Smooth muscle cell (in vitro differentiated cells): ENCODE results near the gene TNXB. TPM values are rescaled to one million over a fixed set of nuclear protein-coding genes. Genes with fewer than 3 reads are reported as not detected.

Experiments used
- DNase-seq: peaks from one replicate; lab custom pipeline; 2025; ENCODE audit not compliant: unreplicated experiment; lab: John Stamatoyannopoulos, UW
- H2AFZ ChIP-seq: fragments of 200-600 bp; sonication (generic); 2 replicates; pipeline ENCODE4 v1.6.0; 2016; ENCODE audit warnings: antibody characterized with exemption, low read depth, mild to moderate bottlenecking
- H3F3A ChIP-seq: fragments of 200-600 bp; sonication (generic); 2 replicates; pipeline ENCODE4 v1.6.0; 2017; ENCODE audit warnings: antibody characterized with exemption, low read depth
- H3K27ac ChIP-seq: fragments of 200-600 bp; sonication (generic); 2 replicates; pipeline ENCODE4 v1.5.1; 2016; ENCODE audit warnings: low read depth, mild to moderate bottlenecking
- H3K27me3 ChIP-seq: fragments of 200-600 bp; sonication (generic); 2 replicates; pipeline ENCODE4 v1.6.1; 2016; ENCODE audit warnings: low read depth, mild to moderate bottlenecking
- H3K36me3 ChIP-seq: fragments of 200-600 bp; sonication (generic); 2 replicates; pipeline ENCODE4 v1.5.1; 2016; ENCODE audit warnings: low read depth
- H3K4me1 ChIP-seq: fragments of 200-600 bp; sonication (generic); 2 replicates; pipeline ENCODE4 v1.5.1; 2016; ENCODE audit warnings: low read depth
- H3K4me2 ChIP-seq: fragments of 200-600 bp; sonication (generic); 2 replicates; pipeline ENCODE4 v1.6.0; 2016; ENCODE audit warnings: mild to moderate bottlenecking
- H3K4me3 ChIP-seq: fragments of 200-600 bp; sonication (generic); 2 replicates; pipeline ENCODE4 v1.5.1; 2016; ENCODE audit warnings: mild to moderate bottlenecking
- H3K79me2 ChIP-seq: fragments of 200-600 bp; sonication (generic); 2 replicates; pipeline ENCODE4 v1.6.0; 2016; ENCODE audit warnings: low read depth, mild to moderate bottlenecking
- H3K9ac ChIP-seq: fragments of 200-600 bp; sonication (generic); 2 replicates; pipeline ENCODE4 v1.6.0; 2016; ENCODE audit warnings: low read depth
- H3K9me3 ChIP-seq: fragments of 200-600 bp; sonication (generic); replicated peaks from 2 replicates; pipeline ENCODE4 v1.5.1; 2016; ENCODE audit warnings: low read depth
- H4K20me1 ChIP-seq: fragments of 200-600 bp; sonication (generic); 2 replicates; pipeline ENCODE4 v1.6.0; 2016; ENCODE audit warnings: low read depth
- WGBS: methylation state at CpG from one replicate; pipeline ENCODE4 v1.1.7; 2016; ENCODE audit warnings: low lambda C conversion rate; 5-methylcytosine and 5-hydroxymethylcytosine counted together
- polyA plus RNA-seq: library from polyadenylated mRNA; unstranded; fragments of >200 nt; fragmentation: Nextera tagmentation; extraction: Ambion mirVana; gene quantifications from 2 replicates; pipeline ENCODE4 v1.2.1, GENCODE V29; 2016
- total RNA-seq: library from RNA; depleted of rRNA; stranded (reverse); fragments of >200 nt; gene quantifications from 2 replicates; pipeline ENCODE4 v1.2.3, GENCODE V29; 2014
- TF ChIP-seq, protein P1 (sequence below): fragments of 200-600 bp; sonication (generic); IDR thresholded peaks from 2 replicates; pipeline ENCODE4 v1.5.1; 2017; ENCODE audit warnings: borderline replicate concordance, mild to moderate bottlenecking, antibody characterized with exemption; ENCODE audit not compliant: insufficient read depth, poor library complexity, severe bottlenecking

TNXB gene
- total and polyA plus RNA-seq, 2 experiments from 2014 or later, result 1.1 TPM

DNA sequence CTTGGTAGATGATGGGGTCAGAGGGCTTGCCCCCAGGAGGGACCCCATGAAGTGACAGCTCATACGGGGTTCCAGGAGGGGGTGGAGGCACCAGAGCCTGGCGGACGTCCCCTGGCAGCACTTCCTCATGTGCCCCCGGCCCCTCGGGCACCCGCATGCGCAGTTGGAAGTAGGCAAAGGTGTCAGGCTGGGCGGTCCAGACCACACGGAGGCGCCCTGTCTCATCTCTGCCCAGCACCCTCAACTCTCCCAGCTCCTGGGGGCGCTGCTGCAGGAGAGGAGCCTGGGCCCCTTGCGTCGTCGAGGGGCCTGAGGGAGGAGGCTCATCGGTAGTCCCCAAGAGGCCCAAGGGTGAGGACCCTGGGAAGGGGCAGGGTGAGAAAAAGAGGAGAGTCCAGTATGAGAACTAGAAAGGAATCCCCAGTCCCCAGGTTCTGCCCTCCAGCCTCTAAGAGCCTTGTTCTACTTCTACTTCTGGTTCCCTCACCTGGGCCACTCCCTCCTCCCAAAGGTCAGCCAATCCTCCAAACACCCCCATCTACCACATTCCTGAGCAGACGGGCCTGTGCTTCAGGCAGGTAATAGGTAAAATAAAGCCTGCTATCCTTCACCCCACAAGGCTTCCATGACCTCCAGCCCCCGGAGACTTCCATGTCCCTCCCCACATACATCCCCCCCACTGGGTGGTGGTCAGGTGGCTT lies 23.2 kb downstream of the TNXB start:
- DNase-seq, result no peak
- H3K9ac ChIP-seq, result no peak overlapping the region
- no peaks in the 10 kb centered on the region for H3K9me3 ChIP-seq
- H3F3A ChIP-seq, result peaks cover 8% of the 10 kb centered on the region
- no peaks in the 10 kb centered on the region for H3K4me1 ChIP-seq
- H4K20me1 ChIP-seq, result peaks cover 11% of the 10 kb centered on the region
- H3K79me2 ChIP-seq, result no peaks in the 10 kb centered on the region
- H3K4me3 ChIP-seq, result no peak overlapping the region
- WGBS, result 92% methylated on average over 17 of the region's 17 CpGs
- no peak overlapping the region for H3K27ac ChIP-seq
- no peak overlapping the region for H3K4me2 ChIP-seq
- H3K36me3 ChIP-seq, result no peaks in the 10 kb centered on the region
- H2AFZ ChIP-seq, result no peak overlapping the region
- peaks cover 29% of the 10 kb centered on the region for H3K27me3 ChIP-seq
- TF ChIP-seq, protein P1, sequence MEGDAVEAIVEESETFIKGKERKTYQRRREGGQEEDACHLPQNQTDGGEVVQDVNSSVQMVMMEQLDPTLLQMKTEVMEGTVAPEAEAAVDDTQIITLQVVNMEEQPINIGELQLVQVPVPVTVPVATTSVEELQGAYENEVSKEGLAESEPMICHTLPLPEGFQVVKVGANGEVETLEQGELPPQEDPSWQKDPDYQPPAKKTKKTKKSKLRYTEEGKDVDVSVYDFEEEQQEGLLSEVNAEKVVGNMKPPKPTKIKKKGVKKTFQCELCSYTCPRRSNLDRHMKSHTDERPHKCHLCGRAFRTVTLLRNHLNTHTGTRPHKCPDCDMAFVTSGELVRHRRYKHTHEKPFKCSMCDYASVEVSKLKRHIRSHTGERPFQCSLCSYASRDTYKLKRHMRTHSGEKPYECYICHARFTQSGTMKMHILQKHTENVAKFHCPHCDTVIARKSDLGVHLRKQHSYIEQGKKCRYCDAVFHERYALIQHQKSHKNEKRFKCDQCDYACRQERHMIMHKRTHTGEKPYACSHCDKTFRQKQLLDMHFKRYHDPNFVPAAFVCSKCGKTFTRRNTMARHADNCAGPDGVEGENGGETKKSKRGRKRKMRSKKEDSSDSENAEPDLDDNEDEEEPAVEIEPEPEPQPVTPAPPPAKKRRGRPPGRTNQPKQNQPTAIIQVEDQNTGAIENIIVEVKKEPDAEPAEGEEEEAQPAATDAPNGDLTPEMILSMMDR, result no peak

DNA sequence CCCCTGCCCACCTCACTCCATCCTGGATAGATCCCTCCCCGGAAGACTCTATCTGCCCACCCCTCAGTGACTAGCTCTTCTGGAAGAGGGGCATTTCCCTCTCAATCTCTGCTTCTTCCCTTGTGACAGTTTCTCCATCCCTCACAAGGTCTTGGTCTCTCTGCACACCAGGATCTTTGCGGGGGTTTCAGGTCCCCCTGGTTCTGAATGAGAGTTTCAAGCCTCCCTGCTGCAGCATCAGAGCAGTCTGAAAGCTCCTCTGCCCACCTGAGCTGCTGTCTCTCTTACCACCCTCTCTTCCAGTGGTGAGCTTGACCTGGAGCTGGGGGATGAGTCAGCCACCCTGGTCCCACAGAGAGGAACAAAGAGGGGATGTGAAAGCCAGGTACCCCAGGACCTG lies 24.4 kb downstream of the TNXB start:
- Histone ChIP-seq H3K4me3 (no peak overlapping the region), H3K4me1 (no peaks in the 10 kb centered on the region), H2AFZ (no peak overlapping the region), H3K9ac (no peak overlapping the region), H3K9me3 (no peaks in the 10 kb centered on the region), H4K20me1 (peaks cover 11% of the 10 kb centered on the region), H3K4me2 (no peak overlapping the region), H3F3A (peaks cover 3% of the 10 kb centered on the region), H3K79me2 (no peaks in the 10 kb centered on the region), H3K27ac (no peak overlapping the region), H3K27me3 (peaks cover 23% of the 10 kb centered on the region), H3K36me3 (no peaks in the 10 kb centered on the region)
- TF ChIP-seq, protein P1, result no peak
- no peak for DNase-seq
- 93% methylated on average over 2 of the region's 2 CpGs for WGBS

DNA sequence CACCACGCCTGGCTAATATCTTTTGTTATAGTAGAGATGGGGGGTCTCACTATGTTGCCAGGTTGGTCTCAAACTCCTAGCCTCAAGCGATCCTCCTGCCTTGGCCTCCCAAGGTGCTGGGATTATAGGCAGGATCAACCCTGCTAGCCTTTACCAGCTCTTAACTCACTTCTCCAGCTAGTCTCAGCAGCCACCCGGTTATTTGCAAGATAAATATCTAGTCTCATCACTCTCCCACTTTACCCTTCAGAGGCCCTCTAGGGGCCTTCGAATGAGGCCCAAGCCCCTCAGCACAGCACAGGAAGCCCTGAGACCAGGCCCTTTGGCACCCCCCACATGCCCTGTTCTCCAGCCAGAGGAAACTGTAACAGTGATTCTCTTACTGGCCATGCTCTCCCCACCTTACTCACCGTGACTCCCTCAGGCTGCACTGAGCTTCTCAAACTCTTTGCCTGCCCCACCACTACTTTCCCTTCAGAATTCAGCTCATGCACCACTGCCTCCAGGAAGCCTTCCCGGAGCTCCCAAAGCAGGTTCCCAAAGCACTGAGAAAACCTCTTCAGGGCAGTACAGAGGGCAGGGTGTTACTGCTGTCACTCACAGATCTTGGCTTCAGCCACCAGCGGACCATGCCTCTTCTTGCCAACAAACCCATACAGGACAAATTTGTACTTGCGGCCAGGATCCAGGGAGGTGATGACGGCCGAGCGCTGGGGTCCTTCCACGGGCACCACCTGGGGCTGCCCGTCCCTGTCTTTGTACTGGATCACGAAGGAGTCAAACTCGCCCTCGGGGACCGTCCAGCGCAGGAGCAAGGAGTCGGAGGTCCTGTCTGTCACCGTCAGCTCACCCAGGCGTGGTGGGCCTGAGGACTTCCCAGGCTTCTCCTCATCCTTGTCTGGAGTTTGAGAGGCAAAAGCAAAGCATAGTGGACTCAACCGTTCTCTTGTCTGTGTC lies 25.0 kb downstream of the TNXB start:
- no peak overlapping the region for H3K9ac ChIP-seq
- no peak overlapping the region for H3K27ac ChIP-seq
- no peak overlapping the region for H3K4me3 ChIP-seq
- WGBS, result 95% methylated on average over 21 of the region's 22 CpGs
- H3K4me2 ChIP-seq, result no peak overlapping the region
- peaks cover 11% of the 10 kb centered on the region for H4K20me1 ChIP-seq
- H3K9me3 ChIP-seq, result no peaks in the 10 kb centered on the region
- no peak overlapping the region for H2AFZ ChIP-seq
- no peak for DNase-seq
- no peaks in the 10 kb centered on the region for H3F3A ChIP-seq
- TF ChIP-seq, protein P1, result no peak
- H3K27me3 ChIP-seq, result peaks cover 19% of the 10 kb centered on the region
- no peaks in the 10 kb centered on the region for H3K79me2 ChIP-seq
- no peaks in the 10 kb centered on the region for H3K4me1 ChIP-seq
- H3K36me3 ChIP-seq, result no peaks in the 10 kb centered on the region
